SK-N-MC (cell line): ENCODE data around the gene CACTIN.

Source experiments
- EZH2 ChIP-seq: fragments of 200-600 bp; sonication (generic); IDR thresholded peaks from one replicate; pipeline ENCODE4 v1.6.1; 2017; ENCODE audit warnings: antibody characterized with exemption
- POLR2AphosphoS5 ChIP-seq: IDR thresholded peaks from 2 replicates; pipeline ENCODE4 v1.6.1; 2012; ENCODE audit warnings: mild to moderate bottlenecking, low read depth, low read length, borderline replicate concordance

DNA sequence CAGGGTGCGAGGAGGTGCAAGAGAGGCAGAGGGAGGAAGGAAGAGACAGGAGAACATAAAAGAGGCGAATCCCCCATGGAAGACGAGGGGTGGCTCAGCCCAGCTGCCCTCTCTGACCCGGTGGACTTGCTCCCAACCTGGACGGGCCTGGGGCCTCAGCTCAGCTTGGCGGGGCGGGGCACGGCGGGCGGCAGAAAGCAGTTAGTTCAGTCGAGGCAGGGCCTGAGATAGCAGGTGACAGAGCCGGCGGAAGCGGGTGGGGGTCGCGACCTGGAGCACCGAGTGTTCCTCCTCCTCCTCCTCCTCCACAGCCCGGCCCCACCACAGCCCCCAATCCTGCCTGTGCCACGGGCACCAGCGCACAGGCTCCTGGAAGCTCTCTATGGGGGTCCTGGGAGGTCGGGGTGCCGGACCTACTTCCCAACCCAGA, 7.0 kb upstream of the CACTIN start:
- TF ChIP-seq EZH2 = no peak
- TF ChIP-seq POLR2AphosphoS5 = no peak
